H9 (cell line): ENCODE data around the gene ETHE1. TPM values are rescaled to one million over a fixed set of nuclear protein-coding genes. Genes with fewer than 3 reads are reported as not detected.
A peak's percentile ranks its signal among the peaks of the same experiment; 100 is the strongest.

ENCODE experiments used
- DNase-seq: peaks from one replicate; pipeline ENCODE4 v3.0.0-alpha.2; 2017
- H2AFZ ChIP-seq: one replicate; pipeline ENCODE4 v1.6.1; 2013; ENCODE audit warnings: mild to moderate bottlenecking, low read length, control low read depth, moderate library complexity
- H2AK5ac ChIP-seq: 2 replicates; pipeline ENCODE4 v1.6.1; 2013; ENCODE audit warnings: low read length, control low read depth, mixed read lengths; ENCODE audit not compliant: insufficient read length
- H2BK120ac ChIP-seq: one replicate; pipeline ENCODE4 v1.6.1; 2013; ENCODE audit warnings: low read depth, mild to moderate bottlenecking, low read length, control low read depth, inconsistent platforms; ENCODE audit not compliant: poor library complexity, severe bottlenecking
- H2BK12ac ChIP-seq: 2 replicates; pipeline ENCODE4 v1.6.1; 2013; ENCODE audit warnings: low read length, control low read depth, mixed read lengths, low read depth; ENCODE audit not compliant: insufficient read length
- H2BK15ac ChIP-seq: 2 replicates; pipeline ENCODE4 v1.6.1; 2013; ENCODE audit warnings: low read depth, low read length, control low read depth
- H2BK20ac ChIP-seq: one replicate; pipeline ENCODE4 v1.6.1; 2013; ENCODE audit warnings: low read depth, mild to moderate bottlenecking, low read length, control low read depth, inconsistent platforms; ENCODE audit not compliant: poor library complexity, severe bottlenecking
- H2BK5ac ChIP-seq: 2 replicates; pipeline ENCODE4 v1.6.1; 2013; ENCODE audit warnings: low read length, control low read depth, mixed read lengths; ENCODE audit not compliant: insufficient read length
- H3K14ac ChIP-seq: 2 replicates; pipeline ENCODE4 v1.6.1; 2013; ENCODE audit warnings: low read length, control low read depth; ENCODE audit not compliant: insufficient read depth
- H3K18ac ChIP-seq: 2 replicates; pipeline ENCODE4 v1.6.1; 2013; ENCODE audit warnings: low read depth, mild to moderate bottlenecking, mixed read lengths, low read length, control low read depth; ENCODE audit not compliant: insufficient read length
- H3K23ac ChIP-seq: 2 replicates; pipeline ENCODE4 v1.6.1; 2013; ENCODE audit warnings: low read length, control low read depth, mixed read lengths, low read depth; ENCODE audit not compliant: insufficient read length
- H3K23me2 ChIP-seq: 2 replicates; pipeline ENCODE4 v1.6.1; 2013; ENCODE audit warnings: low read depth, mild to moderate bottlenecking, mixed read lengths, low read length, control low read depth; ENCODE audit not compliant: insufficient read length, poor library complexity, severe bottlenecking
- H3K27ac ChIP-seq: 2 replicates; pipeline ENCODE4 v1.5.1; 2013; ENCODE audit warnings: low read length, control low read depth, mixed read lengths, low read depth; ENCODE audit not compliant: insufficient read length
- H3K27me3 ChIP-seq: 2 replicates; pipeline ENCODE4 v1.6.1; 2013; ENCODE audit warnings: low read length, control low read depth, inconsistent platforms; ENCODE audit not compliant: insufficient read depth
- H3K4ac ChIP-seq: 2 replicates; pipeline ENCODE4 v1.6.1; 2013; ENCODE audit warnings: low read depth, mild to moderate bottlenecking, control low read depth, inconsistent platforms, low read length, moderate library complexity
- H3K4me1 ChIP-seq: 2 replicates; pipeline ENCODE4 v1.6.1; 2013; ENCODE audit warnings: low read length, control low read depth, inconsistent platforms; ENCODE audit not compliant: insufficient read depth
- H3K4me2 ChIP-seq: 2 replicates; pipeline ENCODE4 v1.6.1; 2013; ENCODE audit warnings: low read length, control low read depth, mixed read lengths; ENCODE audit not compliant: insufficient read length, insufficient read depth
- H3K56ac ChIP-seq: 2 replicates; pipeline ENCODE4 v1.6.1; 2013; ENCODE audit warnings: low read depth, mild to moderate bottlenecking, mixed read lengths, low read length, control low read depth; ENCODE audit not compliant: insufficient read length
- H3K79me1 ChIP-seq: 2 replicates; pipeline ENCODE4 v1.6.1; 2013; ENCODE audit warnings: low read depth, mild to moderate bottlenecking, moderate library complexity, low read length, control low read depth, inconsistent platforms; ENCODE audit not compliant: insufficient read depth, poor library complexity, severe bottlenecking
- H3K79me2 ChIP-seq: 2 replicates; pipeline ENCODE4 v1.6.1; 2013; ENCODE audit warnings: low read length, control low read depth, inconsistent platforms; ENCODE audit not compliant: insufficient read depth
- H3K9ac ChIP-seq: 2 replicates; pipeline ENCODE4 v1.6.1; 2013; ENCODE audit warnings: low read length, control low read depth, mixed read lengths; ENCODE audit not compliant: insufficient read length; ENCODE audit errors: extremely low read depth
- H3K9me3 ChIP-seq: one replicate; pipeline ENCODE4 v1.6.1; 2013; ENCODE audit warnings: low read depth, low read length, inconsistent platforms; ENCODE audit not compliant: control insufficient read depth
- H3T11ph ChIP-seq: one replicate; pipeline ENCODE4 v1.6.1; 2013; ENCODE audit warnings: mild to moderate bottlenecking, low read length, control low read depth, inconsistent platforms
- H4K20me1 ChIP-seq: one replicate; pipeline ENCODE4 v1.6.1; 2013; ENCODE audit not compliant: control insufficient read depth, insufficient read length, insufficient read depth
- H4K5ac ChIP-seq: 2 replicates; pipeline ENCODE4 v1.6.1; 2013; ENCODE audit warnings: low read depth, mild to moderate bottlenecking, mixed read lengths, low read length, control low read depth; ENCODE audit not compliant: insufficient read length
- H4K8ac ChIP-seq: replicated peaks from 2 replicates; pipeline ENCODE4 v1.6.1; 2013; ENCODE audit warnings: low read length, control low read depth, mixed read lengths, low read depth; ENCODE audit not compliant: insufficient read length
- H4K91ac ChIP-seq: 2 replicates; pipeline ENCODE4 v1.6.1; 2013; ENCODE audit warnings: low read depth, mild to moderate bottlenecking, moderate library complexity, mixed read lengths, low read length, control low read depth; ENCODE audit not compliant: insufficient read length
- H3K27ac Mint-ChIP-seq, 3 experiments: 2 replicates in 2 of 3; 3 replicates in 1 of 3; pipeline ENCODE4 v1.8.0; 2020 to 2021; ENCODE audit warnings: mixed read lengths in 3 of 3, mild to moderate bottlenecking in 1 of 3, moderate library complexity in 1 of 3
- H3K27me3 Mint-ChIP-seq: 2 replicates; pipeline ENCODE4 v1.8.0; 2021; ENCODE audit warnings: low read depth, mild to moderate bottlenecking, moderate library complexity, mixed read lengths
- H3K36me3 Mint-ChIP-seq, 3 experiments: 2 replicates in 2 of 3; 3 replicates in 1 of 3; pipeline ENCODE4 v1.8.0; 2020 to 2021; ENCODE audit warnings: low read depth in 3 of 3, mixed read lengths in 3 of 3; ENCODE audit not compliant: insufficient read depth in 1 of 3
- H3K4me1 Mint-ChIP-seq, 2 experiments: 2 replicates each; pipeline ENCODE4 v1.8.0; 2020; ENCODE audit warnings: mixed read lengths in 2 of 2
- H3K4me3 Mint-ChIP-seq, 2 experiments: 2 replicates in 1 of 2; 3 replicates in 1 of 2; pipeline ENCODE4 v1.8.0; 2020 to 2021; ENCODE audit warnings: mild to moderate bottlenecking in 2 of 2, mixed read lengths in 2 of 2, moderate library complexity in 1 of 2
- H3K9me3 Mint-ChIP-seq, 2 experiments: 2 replicates in 1 of 2; 3 replicates in 1 of 2; pipeline ENCODE4 v1.8.0; 2020; ENCODE audit warnings: mild to moderate bottlenecking in 2 of 2, mixed read lengths in 2 of 2, moderate library complexity in 1 of 2
- CTCF ChIP-seq: fragments of 200-600 bp; sonication (generic); conservative IDR thresholded peaks from 3 replicates; pipeline ENCODE4 v1.8.0; 2021; ENCODE audit warnings: antibody characterized with exemption, mild to moderate bottlenecking
- WGBS: extraction: QIAGEN DNeasy Blood & Tissue Kit; methylation state at CpG from one replicate; pipeline ENCODE4 v1.1.7; 2013; ENCODE audit warnings: missing lambda C conversion rate, low lambda C conversion rate, mixed read lengths; ENCODE audit not compliant: insufficient read length; ENCODE audit errors: extremely low coverage; 5-methylcytosine and 5-hydroxymethylcytosine counted together
- total RNA-seq: library from RNA; stranded (reverse); gene quantifications from 2 replicates; pipeline ENCODE4 v1.2.1, GENCODE V29; 2021

Gene ETHE1
- total RNA-seq, 1 experiment from 2014 or later, result 18.8 TPM

- H2BK5ac ChIP-seq, result no peak overlapping the region
- TF ChIP-seq CTCF, result no peak
- no peak overlapping the region for H3K14ac ChIP-seq
- no peaks in the 10 kb centered on the region for H3K23me2 ChIP-seq
- no peak overlapping the region for H2BK120ac ChIP-seq
- no peak overlapping the region for H3K18ac ChIP-seq
- no peak overlapping the region for H4K91ac ChIP-seq
- no peak overlapping the region for H3K4ac ChIP-seq
- H2BK15ac ChIP-seq, result 0 out of 2 replicates have a peak overlapping the region, but pooled peaks have one; percentile 17
- no peak overlapping the region for H3K27ac ChIP-seq
- H2BK20ac ChIP-seq, result no peak overlapping the region
- no peak overlapping the region for H3K56ac ChIP-seq
- DNase-seq, result no peak
- no peak overlapping the region for H2AFZ ChIP-seq
- no peak overlapping the region for H2AK5ac ChIP-seq
- no peak overlapping the region for H3K9ac ChIP-seq
- WGBS, result no CpG with 5 or more reads among the region's 3 CpGs
- no peaks in the 10 kb centered on the region for H3K9me3 Mint-ChIP-seq
- no peaks in the 10 kb centered on the region for H3K27me3 ChIP-seq
- H3K4me2 ChIP-seq, result no peak overlapping the region
- H4K8ac ChIP-seq, result no peak overlapping the region
- no peaks in the 10 kb centered on the region for H3K79me1 ChIP-seq
- no peaks in the 10 kb centered on the region for H3K4me1 Mint-ChIP-seq
- no peaks in the 10 kb centered on the region for H3K9me3 ChIP-seq
- no peak overlapping the region for H4K5ac ChIP-seq
- H3K36me3 Mint-ChIP-seq, result peaks cover 28 to 79% (median 64%) of the 10 kb centered on the region in 3 experiments
- H3K4me3 Mint-ChIP-seq, result no peak overlapping the region
- no peaks in the 10 kb centered on the region for H3K79me2 ChIP-seq
- H3K4me1 ChIP-seq, result no peaks in the 10 kb centered on the region
- H2BK12ac ChIP-seq, result no peak overlapping the region
- H3K27ac Mint-ChIP-seq, result no peak overlapping the region
- no peaks in the 10 kb centered on the region for H4K20me1 ChIP-seq
- no peak overlapping the region for H3T11ph ChIP-seq
- no peaks in the 10 kb centered on the region for H3K27me3 Mint-ChIP-seq
- no peak overlapping the region for H3K23ac ChIP-seq
These were observed 19.6 kb upstream of the ETHE1 start for GRCh38 chr19:43546581-43546980.
